HG03575 (cell line): ENCODE results near the gene C3.

Experiments used
- ATAC-seq: cut with Tn5 transposase; IDR thresholded peaks from one replicate; pipeline ENCODE4 v1.9.1; 2021; ENCODE audit not compliant: unreplicated experiment, insufficient number of reproducible peaks, low FRiP score; ENCODE audit errors: extremely low read depth

The C3 gene

DNA sequence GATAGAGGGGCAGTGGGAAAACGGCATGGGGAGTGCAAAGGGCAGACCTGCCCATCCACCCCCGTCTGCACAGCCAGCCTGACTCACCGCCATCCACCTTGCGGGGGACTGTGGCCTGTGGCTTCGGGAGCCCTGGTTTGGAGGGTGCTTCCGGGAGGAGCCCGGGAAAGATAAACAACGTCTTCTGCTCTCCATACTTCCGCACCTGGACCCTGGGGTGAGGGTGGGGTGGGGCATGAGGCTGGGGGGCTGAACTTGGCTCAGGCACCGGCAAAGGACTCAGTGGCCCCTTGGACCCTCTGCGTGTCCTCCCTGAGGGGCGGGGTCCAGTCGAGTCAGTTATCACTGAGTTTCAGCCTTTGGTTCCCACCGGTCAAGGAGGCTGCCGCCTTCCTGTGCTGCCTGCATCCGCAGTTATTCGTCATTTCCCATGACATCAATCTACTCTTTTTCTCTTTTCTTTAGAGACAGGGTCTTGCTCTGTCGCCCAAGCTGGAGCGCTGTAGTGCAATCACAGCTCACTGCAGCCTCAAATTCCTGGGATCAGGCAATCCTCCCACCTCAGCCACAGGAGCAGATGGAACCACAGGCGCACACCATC, 13.7 kb upstream of the C3 start:
- no peak for ATAC-seq

DNA sequence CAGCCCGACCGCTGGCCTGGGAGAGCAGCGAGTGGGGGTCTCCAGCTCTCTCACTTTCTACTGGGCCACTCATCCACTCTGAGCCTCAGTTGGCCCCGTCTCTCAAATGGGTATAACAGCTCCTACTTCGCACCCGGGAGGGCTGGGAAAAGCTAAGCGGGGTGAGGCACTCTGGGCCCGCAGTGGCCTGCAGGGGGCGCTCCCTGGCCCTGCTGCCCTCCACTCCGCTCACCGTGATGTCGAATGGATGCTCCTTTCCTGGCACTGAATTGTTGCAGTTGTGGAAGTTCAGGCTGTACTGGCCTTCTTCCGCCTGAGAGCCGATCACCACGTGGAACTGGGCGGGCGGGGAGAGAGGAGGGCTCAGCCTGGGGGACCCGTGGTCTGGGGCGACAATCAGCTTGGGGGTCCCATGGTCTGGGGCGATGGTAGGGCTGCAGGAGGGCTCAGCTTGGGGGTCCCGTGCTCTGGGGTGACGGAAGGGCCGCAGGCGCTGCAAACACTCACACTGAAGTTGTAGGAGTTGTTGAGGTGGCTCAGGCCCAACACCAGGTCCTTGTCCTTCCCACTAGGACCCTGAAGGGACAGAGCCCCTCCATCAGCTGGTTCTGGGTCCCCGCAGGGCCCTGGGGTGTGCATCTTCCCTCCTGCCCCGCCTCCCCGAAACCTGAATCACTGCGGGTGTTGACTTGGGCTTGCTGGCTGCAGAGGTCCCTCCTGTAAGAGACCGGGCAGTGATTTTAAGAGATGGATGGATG, 13.1 kb upstream of the C3 start:
- ATAC-seq: no peak

DNA sequence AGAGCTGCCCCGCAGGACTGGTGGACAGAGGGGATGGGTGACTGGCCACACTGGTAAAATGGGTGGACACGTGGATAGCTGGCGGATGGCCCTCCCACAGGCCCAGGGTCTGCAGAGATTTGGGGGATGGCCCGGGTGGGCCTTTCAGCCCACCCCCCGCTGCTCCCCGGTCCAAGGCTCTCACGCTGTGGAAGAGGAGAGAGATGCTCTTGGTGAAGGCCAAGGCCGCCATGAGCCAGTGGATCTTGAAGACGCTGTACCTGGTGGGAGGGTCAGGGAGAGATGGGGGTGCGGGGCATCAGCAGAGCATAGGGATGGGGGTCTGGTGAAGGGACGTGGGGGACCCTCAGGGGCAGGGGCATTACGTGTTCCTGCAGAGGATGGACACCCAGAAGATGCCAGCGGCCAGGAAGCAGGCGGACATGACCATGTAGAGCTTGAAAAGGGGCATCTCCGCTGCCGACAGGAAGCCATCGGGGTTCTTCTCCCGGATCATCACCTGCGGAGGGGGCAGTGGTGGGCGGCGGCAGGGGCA, 12.4 kb upstream of the C3 start:
- ATAC-seq: no peak

DNA sequence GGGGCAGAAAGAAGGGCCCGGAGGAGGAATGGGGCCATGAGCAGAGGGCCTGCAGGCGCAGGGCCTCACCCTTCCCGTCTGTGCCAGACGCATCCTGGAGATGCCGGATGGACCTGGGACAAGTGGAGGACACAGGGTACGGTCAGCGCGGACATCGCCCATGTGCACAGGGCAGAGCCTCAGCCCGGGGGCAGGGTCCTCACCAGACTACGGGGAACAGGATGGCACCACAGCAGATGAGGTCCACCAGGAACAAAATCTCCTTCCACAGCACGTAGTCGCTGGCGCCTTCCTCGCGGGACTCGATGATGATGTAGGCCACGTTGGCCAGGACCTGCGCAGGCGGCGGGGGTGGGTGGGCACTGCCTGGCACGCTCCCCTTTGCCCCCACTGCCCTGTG, 11.4 kb upstream of the C3 start:
- no peak for ATAC-seq

DNA sequence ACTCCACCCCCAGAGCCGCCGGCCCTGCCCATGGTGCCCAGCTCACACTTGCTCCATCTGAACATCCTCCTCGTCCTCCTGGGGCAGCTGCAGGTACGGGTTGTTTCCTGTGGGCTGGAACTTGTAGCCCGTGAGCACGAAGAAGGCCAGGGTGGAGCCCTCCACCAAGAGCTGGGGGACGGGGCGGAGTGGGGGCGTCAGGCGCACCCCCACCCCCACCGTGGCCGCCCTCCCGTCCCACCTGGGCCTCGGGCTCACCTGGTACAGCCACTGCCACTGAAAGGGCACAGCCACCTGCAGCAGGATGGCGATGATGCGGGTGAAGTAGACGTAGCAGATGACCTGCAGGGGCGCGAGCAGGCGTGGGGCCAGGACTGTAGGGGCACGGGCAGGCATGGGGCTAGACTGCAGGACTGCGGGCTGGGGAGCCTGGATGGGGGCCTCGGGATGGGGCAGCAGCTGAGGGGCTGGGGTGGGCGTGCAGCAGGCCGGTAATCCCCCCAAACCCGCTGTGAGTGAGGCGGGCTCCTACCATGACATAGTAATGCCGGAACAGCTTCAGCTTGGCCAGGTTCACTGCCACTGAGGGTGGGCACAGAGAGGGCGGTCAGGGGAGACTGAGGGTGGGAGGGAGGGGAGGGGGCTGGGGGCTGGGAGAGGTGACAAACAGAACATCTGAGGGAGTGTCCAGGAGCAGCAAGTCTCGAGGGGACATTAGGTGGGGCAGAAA, 10.7 kb upstream of the C3 start:
- ATAC-seq: no peak

DNA sequence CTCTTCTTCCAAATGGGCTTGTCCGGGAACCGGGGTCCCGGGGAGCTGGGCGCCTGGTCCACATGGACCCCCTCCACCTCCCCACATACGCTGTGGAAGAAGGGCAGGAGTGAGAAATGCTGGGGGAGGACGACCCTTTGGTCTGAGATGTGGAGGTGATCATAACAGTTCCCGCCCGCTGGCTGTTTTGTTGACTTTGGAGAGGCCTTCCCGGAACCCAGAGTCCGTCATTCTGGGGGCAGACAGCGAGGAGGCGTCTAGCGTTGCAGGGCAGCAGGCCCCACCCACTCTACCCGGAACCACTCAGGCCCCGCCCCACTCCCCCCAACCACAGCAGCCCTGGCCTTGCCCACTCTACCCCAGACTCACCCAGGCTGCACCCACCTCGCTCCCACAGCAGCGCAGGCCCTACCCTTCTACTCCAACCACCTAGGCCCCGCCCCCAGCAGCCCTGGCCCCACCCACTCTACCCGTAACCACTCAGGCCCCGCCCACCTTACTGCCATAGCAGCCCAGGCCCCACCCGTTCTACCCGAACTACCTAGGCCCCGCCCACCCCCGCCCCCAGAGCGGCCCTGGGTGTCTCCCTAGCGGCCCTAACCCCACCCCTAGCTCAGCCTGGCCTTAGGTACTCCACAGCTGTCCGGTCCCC, 9.8 kb upstream of the C3 start:
- no peak for ATAC-seq

DNA sequence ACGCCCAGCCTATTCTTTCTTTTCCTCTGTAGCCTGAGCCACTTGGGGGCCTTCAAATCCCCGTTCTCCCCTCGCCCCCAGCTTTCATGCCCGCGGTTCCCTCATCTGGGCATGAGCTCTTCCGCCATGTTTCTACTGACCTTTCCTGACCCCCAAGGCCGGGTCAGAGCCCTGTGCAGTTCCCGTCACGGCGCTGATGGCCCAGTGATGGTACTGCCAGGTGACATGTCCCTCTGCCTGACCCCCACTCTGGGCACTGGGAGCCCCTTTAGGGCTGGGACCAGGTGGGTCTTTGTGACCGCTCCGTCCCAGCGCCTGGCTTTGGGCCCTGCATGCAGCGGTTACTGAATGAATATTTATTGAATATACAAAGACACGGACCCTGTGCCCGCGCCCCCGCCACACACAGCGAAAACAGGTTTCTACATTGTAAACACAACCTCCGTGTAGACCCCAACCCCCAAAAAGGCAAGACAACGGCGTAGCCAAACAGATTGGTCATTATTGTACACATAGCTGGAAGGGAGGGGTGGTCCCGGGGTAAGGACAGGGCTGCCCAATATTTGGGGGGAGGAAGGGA, 9.2 kb upstream of the C3 start:
- ATAC-seq: no peak

DNA sequence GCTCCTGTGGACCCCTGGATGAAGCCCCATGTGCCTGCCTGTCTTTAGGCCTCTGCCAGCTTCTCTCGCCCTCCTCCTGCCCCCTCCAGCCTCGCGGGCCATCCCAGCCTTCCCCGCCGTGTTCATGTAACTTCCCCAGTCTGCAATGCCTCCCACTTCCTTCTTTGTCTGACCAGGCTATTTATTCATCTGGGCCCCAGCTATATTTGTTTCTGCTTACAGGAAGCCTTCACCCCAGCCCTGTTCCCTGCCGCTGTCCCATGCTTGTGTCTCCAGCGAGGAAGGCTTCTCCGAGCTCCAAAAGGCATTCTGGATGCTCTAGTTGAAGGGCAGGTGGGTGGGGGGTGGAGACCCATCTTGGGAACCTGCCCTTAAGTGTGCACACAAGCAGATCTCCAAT, 7.9 kb upstream of the C3 start:
- no peak for ATAC-seq

DNA sequence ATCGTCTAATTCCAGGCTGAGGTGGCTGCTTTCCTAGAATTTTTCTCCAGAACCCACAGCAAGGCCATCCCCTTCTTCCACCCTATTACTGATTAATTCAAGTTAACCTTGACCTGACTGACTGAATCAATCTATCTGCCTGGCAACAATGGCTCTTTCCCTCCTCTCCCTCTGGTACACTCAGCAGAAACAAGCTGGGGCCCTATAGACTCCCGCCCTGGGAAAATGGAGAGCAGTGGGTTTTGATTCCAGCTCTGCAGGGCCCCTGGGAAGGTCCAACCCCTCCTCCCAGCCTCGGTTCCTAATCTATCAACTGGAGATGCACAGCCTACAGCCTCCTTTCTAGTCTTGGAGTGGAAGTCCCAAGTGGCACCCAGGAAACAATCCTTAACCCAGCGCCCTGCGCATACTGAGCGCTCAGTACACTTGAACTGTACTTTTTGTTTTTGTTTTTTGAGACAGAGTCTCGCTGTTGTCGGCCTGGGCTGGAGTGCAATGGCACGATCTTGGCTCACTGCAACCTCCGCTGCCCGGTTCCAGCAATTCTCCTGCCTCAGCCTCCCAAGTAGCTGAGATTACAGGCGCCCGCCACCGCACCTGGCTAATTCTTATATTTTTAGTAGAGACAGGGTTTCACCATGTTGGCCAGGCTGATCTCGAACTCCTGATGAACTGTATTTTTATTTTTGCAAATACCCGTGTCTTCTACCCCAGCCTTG, 5.2 kb upstream of the C3 start:
- ATAC-seq: no peak

DNA sequence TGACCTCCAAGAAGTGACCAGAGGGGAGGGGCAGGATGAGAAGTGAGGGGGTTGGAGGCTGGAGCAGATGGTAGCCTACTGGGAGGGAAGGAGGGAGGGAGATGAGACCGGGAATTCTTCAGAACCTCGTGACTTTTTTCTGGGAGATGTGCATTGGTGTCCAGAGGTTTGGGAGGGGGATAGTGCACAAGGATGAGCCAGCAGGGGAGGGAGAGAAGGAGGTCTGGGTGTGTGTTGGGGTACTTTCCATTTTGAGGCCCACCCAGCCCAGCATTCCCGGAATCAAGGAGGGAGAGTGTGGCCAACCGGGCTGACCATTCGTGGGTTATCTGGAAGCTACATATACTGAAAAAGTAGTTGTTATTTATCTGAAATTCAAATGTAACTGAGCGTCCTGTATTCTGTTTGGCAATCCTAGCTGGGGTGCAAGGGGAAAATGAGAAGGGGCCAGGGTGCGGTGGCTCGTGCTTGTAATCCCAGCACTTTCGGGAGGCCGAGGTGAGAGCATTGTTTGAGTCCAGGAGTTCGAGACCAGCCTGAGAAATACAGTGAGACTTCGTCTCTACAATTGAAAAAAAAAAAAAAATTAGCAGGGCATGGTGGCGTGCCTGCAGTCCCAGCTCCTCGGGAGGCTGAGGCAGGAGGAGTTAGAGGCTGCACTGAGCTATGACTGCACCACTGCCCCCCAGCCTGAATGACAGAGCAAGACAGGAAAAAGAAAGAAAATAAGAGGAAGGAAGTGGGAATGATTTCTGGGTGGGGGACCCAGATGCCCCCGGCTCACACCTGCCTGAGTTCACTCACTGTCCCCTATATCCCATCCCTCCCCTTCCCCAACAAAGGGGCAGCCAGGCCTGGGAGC, 4.4 kb upstream of the C3 start:
- no peak for ATAC-seq

DNA sequence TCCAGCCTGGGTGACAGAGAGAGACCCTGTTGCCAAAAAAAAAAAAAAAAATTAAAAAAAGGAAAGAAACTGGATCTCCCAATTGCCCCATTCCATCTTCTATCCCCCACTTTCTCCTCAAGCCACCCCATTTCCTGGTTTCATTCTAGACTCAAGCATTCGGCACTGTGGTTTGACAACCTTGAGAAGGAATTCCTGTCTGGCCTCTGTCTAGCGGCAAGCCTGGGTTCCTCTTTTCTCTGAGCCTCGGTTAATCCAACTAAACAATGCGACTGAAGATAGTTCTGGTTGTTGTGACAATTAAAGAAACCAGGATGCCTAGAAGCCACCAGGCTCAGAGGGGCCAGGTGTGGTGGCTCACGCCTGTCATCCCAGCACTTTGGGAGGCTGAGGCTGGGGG, 3.3 kb upstream of the C3 start:
- no peak for ATAC-seq

DNA sequence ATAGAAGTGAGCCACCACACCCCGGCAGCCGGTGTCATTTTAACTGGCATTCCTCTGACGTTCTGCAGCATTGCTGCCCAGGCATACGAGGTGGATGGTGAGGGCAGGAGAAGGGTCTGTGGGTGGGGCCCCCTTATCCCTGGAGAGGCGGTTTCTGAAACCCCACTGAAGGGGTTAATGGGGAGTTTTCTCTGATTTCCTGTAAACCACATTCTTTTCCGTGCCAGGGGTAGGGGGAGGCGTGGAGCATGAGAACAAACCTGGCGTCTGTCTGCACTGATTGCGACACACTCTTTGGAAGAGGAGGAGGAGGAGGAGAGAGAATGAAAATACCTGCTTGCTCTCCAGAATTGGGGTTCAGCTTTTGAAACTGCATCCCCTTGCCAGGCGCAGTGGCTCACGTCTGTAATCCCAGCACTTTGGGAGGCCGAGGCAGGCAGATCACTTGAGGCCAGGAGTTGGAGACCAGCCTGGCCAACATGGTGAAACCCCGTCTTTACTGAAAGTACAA, 2.7 kb upstream of the C3 start:
- ATAC-seq: no peak

DNA sequence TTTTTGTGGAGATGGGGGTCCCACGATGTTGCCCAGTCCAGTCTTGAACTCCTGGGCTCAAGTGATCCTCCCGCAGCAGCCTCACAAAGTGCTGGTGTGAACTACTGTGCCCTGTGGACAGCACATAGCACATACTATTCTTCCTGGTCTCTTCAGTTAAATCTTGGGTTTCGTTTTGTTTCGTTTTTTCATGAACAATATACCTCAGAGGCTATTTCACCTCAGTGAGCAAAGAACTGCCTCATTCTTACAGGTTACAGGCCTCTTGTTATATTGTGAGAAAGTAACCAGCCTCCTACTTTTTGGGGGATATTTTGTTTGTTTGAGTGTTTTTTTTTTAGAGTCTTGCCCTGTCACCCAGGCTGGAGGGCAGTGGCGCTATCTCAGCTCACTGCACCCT, 1.3 kb upstream of the C3 start:
- no peak for ATAC-seq

DNA sequence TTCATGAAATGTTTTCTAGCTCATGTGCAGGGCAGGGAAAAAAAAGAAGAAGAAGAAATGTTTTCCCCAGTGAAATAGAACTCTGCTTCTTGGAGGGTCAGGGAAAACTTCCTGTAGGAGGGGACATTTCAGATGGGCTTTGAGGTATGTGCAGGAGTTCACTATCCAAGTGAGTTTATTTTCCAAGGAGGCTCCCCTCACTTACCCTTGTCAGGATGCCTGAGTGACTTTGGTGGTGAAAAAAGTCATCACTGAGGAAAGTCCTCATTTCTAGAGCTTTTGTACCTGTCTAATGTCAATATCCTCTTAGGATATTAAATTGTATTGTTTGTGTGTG, 656 bp upstream of the C3 start:
- no peak for ATAC-seq

DNA sequence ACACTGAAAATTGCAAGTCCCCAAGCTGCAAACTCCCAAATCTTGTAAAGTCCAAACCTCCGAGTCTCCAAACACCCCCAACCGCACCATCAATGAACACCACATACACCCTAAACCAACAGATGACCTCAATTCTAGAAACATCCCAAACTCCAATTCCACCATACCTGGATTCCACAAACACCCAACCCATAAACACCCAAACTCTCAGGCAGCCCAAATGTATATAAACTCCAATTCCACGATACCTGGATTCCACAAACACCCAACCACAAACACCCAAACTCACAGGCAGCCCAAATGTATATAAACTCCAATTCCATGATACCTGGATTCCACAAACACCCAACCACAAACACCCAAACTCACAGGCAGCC, 470 bp downstream of the C3 start:
- no peak for ATAC-seq

DNA sequence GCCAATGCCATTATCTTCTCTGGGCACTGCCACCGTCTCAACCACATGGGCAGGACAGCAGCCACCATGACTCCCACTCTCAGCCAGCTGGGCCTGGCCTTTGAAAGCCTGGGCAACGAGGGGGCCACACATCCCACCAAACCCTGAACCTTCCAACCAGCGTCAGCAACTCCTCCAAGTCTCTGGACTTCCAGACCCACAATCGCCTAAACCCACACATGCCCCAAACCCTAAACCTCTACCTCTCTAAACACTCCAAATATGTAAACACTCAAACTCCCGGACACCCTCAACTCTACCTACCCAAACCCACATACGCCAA, 949 bp downstream of the C3 start:
- no peak for ATAC-seq

DNA sequence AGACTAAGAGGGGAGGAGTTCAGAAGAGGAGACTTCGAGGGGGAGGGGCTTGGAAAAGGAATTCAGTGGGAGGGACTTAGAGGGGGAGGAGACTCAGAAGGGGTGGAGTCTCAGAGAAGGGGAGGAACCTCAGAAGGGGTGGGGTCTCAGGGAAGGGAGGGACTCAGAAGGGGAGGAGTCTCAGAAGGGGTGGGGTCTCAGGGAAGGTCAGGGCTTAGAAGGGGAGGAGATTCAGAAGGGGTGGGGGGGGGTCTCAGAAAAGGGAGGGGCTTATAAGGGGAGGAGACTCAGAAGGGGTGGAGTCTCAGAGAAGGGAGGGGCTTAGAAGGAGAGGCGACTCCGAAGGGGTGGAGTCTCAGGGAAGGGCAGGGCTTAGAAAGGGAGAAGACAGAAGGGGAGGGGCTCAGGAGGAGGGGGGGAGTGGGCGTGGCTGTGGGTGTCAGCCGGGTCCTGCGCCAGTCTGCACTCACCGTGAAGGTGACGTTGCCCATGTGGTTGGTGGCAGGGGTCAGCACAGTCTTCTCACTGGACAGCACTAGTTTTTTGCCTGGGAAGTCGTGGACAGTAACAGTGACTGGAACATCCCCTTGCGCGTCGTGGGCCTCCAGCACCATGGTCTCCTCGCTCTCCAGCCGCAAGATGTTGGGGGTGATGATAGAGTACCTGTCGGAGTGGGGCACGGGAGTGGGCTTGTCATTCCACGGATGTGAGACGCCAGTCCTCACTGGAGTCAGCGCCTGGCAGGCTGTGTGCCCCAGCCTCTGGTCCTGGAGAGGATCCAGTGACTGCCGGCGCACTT, 1.5 kb downstream of the C3 start:
- no peak for ATAC-seq
